GM23338 (cell line): ENCODE results near the gene SMAD1. TPM values are rescaled to one million over a fixed set of nuclear protein-coding genes. Genes with fewer than 3 reads are reported as not detected.

Experiments used
- ATAC-seq: fragments of 200-7000 bp; cut with Tn5 transposase; 3 replicates; pipeline ENCODE4 v1.9.1; 2020
- DNase-seq: peaks from one replicate; pipeline ENCODE4 v3.0.0-alpha.2; 2015; ENCODE audit warnings: low spot score
- H2AFZ ChIP-seq: fragments of 200-600 bp; sonication (generic); 2 replicates; pipeline ENCODE4 v1.8.0; 2016; ENCODE audit warnings: antibody characterized with exemption, mild to moderate bottlenecking, moderate library complexity
- H3F3A ChIP-seq: fragments of 200-600 bp; sonication (generic); replicated peaks from 2 replicates; pipeline ENCODE4 v1.8.0; 2017; ENCODE audit warnings: antibody characterized with exemption, mixed run types, low read depth
- H3K27ac ChIP-seq: fragments of 200-600 bp; sonication (generic); 2 replicates; pipeline ENCODE4 v1.6.1; 2016; ENCODE audit warnings: low read depth
- H3K27me3 ChIP-seq: fragments of 200-600 bp; sonication (generic); 2 replicates; pipeline ENCODE4 v1.8.0; 2016; ENCODE audit warnings: mild to moderate bottlenecking, mixed run types, moderate library complexity; ENCODE audit not compliant: insufficient read depth
- H3K36me3 ChIP-seq: fragments of 200-600 bp; sonication (generic); 2 replicates; pipeline ENCODE4 v1.8.0; 2016; ENCODE audit warnings: mild to moderate bottlenecking; ENCODE audit not compliant: insufficient read depth
- H3K4me1 ChIP-seq: fragments of 200-600 bp; sonication (generic); 2 replicates; pipeline ENCODE4 v1.8.0; 2016; ENCODE audit warnings: mild to moderate bottlenecking, moderate library complexity; ENCODE audit not compliant: insufficient read depth
- H3K4me2 ChIP-seq: fragments of 200-600 bp; sonication (generic); 2 replicates; pipeline ENCODE4 v1.7.1; 2017; ENCODE audit warnings: mixed run types
- H3K4me3 ChIP-seq: fragments of 200-600 bp; sonication (generic); 2 replicates; pipeline ENCODE4 v1.6.1; 2016; ENCODE audit warnings: mixed run types
- H3K79me2 ChIP-seq: fragments of 200-600 bp; sonication (generic); replicated peaks from 2 replicates; pipeline ENCODE4 v1.8.0; 2017; ENCODE audit warnings: mild to moderate bottlenecking; ENCODE audit not compliant: insufficient read depth
- H3K9me2 ChIP-seq: fragments of 200-600 bp; sonication (generic); 2 replicates; pipeline ENCODE4 v1.8.0; 2017; ENCODE audit not compliant: insufficient read depth
- H4K20me1 ChIP-seq: fragments of 200-600 bp; sonication (generic); replicated peaks from 2 replicates; pipeline ENCODE4 v1.8.0; 2017; ENCODE audit warnings: mild to moderate bottlenecking; ENCODE audit not compliant: insufficient read depth
- H3K27ac Mint-ChIP-seq: 2 replicates; pipeline ENCODE4 v1.8.0; 2020; ENCODE audit warnings: inconsistent platforms, mild to moderate bottlenecking, moderate library complexity, mixed read lengths
- H3K27me3 Mint-ChIP-seq: 3 replicates; pipeline ENCODE4 v1.8.0; 2022; ENCODE audit warnings: low read depth, mild to moderate bottlenecking, moderate library complexity, mixed read lengths, inconsistent platforms; ENCODE audit not compliant: insufficient read depth, poor library complexity
- H3K36me3 Mint-ChIP-seq: 3 replicates; pipeline ENCODE4 v1.8.0; 2021; ENCODE audit warnings: low read depth, mild to moderate bottlenecking, inconsistent platforms, moderate library complexity, mixed read lengths
- H3K4me1 Mint-ChIP-seq: 3 replicates; pipeline ENCODE4 v1.8.0; 2020; ENCODE audit warnings: mild to moderate bottlenecking, inconsistent platforms, mixed read lengths
- H3K4me3 Mint-ChIP-seq: 3 replicates; pipeline ENCODE4 v1.8.0; 2021; ENCODE audit warnings: moderate library complexity, mild to moderate bottlenecking, inconsistent platforms, mixed read lengths
- H3K9me3 Mint-ChIP-seq: 3 replicates; pipeline ENCODE4 v1.8.0; 2020; ENCODE audit warnings: moderate library complexity, mild to moderate bottlenecking, inconsistent platforms, mixed read lengths
- CREB1 ChIP-seq: fragments of 250-450 bp; sonication (Bioruptor Pico); IDR thresholded peaks from 2 replicates; pipeline ENCODE4 v1.5.0; 2020; ENCODE audit warnings: low read depth, mild to moderate bottlenecking, moderate library complexity
- EZH2 ChIP-seq: fragments of 200-600 bp; sonication (generic); IDR thresholded peaks from one replicate; pipeline ENCODE4 v1.8.0; 2017; ENCODE audit warnings: antibody characterized with exemption, mild to moderate bottlenecking, low read depth; ENCODE audit not compliant: unreplicated experiment
- EZH2phosphoT487 ChIP-seq: fragments of 200-600 bp; sonication (generic); IDR thresholded peaks from one replicate; pipeline ENCODE4 v1.8.1; 2018; ENCODE audit warnings: antibody characterized with exemption; ENCODE audit not compliant: unreplicated experiment
- JUNB ChIP-seq: IDR thresholded peaks from one replicate; pipeline ENCODE4 v1.6.1; 2016; ENCODE audit warnings: antibody characterized with exemption; ENCODE audit not compliant: unreplicated experiment
- NANOG ChIP-seq: IDR thresholded peaks from 2 replicates; pipeline ENCODE4 v1.6.1; 2016; ENCODE audit warnings: antibody characterized with exemption, borderline replicate concordance
- POLR2AphosphoS5 ChIP-seq: IDR thresholded peaks from 2 replicates; pipeline ENCODE4 v1.6.1; 2016; ENCODE audit warnings: antibody characterized with exemption, low read depth
- STAT1 ChIP-seq: IDR thresholded peaks from one replicate; pipeline ENCODE4 v1.6.1; 2016; ENCODE audit warnings: antibody characterized with exemption; ENCODE audit not compliant: unreplicated experiment
- ZNF114 ChIP-seq: fragments of 250-450 bp; sonication (Bioruptor Pico); IDR thresholded peaks from 2 replicates; pipeline ENCODE4 v1.5.0; 2020; ENCODE audit warnings: mild to moderate bottlenecking, moderate library complexity
- ZNF331 ChIP-seq: fragments of 250-450 bp; sonication (Bioruptor Pico); IDR thresholded peaks from 2 replicates; pipeline ENCODE4 v1.5.0; 2020; ENCODE audit warnings: low read depth, mild to moderate bottlenecking, moderate library complexity
- polyA plus RNA-seq: library from polyadenylated mRNA; unstranded; fragments of >200 nt; fragmentation: Nextera tagmentation; extraction: Ambion mirVana; gene quantifications from 2 replicates; pipeline ENCODE4 v1.2.1, GENCODE V29; 2016
- total RNA-seq: library from RNA; depleted of rRNA; stranded (reverse); fragments of >200 nt; shearing (Covaris generic); gene quantifications from 2 replicates; pipeline ENCODE4 v1.2.3, GENCODE V29; 2014
- TF ChIP-seq, protein P1 (sequence below): IDR thresholded peaks from 2 replicates; pipeline ENCODE4 v1.6.1; 2016; ENCODE audit warnings: antibody characterized with exemption
- TF ChIP-seq, protein P2 (sequence below): fragments of 250-450 bp; sonication (Bioruptor Pico); IDR thresholded peaks from 2 replicates; pipeline ENCODE4 v1.5.0; 2020; ENCODE audit warnings: mild to moderate bottlenecking, moderate library complexity
- TF ChIP-seq, protein P3 (sequence below): IDR thresholded peaks from one replicate; pipeline ENCODE4 v1.6.1; 2018; ENCODE audit warnings: antibody characterized with exemption; ENCODE audit not compliant: unreplicated experiment

Gene SMAD1
- total and polyA plus RNA-seq, 2 experiments from 2014 or later, result 19.8 to 33.6 TPM

DNA sequence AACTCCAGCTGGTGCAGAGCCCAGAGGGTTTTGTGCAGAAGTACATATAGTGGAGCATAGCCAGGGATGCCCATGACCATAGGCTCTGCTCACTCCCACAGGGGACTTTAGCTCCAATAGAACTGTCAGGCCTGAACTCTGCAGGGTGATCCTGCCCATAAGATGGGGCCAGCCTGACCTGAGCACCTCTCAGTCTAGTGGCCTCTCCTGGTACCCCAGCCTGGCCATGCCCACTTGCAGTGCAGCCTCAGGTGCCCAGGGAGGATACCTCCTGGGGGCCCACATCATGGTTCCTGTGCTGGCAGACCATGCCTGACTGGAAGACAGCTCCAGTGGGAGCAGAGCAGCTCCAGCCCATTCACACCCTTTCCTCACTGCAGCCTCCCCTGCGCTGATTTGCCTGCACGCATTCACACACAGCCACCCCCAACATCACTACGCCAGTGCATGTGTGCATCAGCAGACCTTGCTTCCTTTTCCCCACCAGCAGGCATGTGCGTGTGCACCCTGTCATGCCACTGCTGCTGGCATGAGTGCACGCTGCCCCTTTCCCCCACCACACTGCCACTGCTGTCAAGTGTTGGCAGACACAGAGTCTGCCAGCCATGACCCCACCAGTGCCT, 84.5 kb downstream of the SMAD1 start:
- Mint-ChIP-seq H3K4me1 (no peaks in the 10 kb centered on the region), H3K9me3 (peaks cover 23% of the 10 kb centered on the region), H3K27ac (no peak overlapping the region), H3K36me3 (peaks cover 24% of the 10 kb centered on the region; the same call in 2 of the 3 replicates), H3K27me3 (no peaks in the 10 kb centered on the region), H3K4me3 (no peak overlapping the region)
- no peak for ATAC-seq
- Histone ChIP-seq H3F3A (no peaks in the 10 kb centered on the region), H2AFZ (no peak overlapping the region), H3K27me3 (no peaks in the 10 kb centered on the region), H3K9me2 (0 out of 2 replicates have a peak, but pooled peaks cover 7% of the 10 kb centered on the region), H3K4me1 (no peaks in the 10 kb centered on the region), H3K4me3 (no peak overlapping the region), H3K27ac (no peak overlapping the region), H3K79me2 (no peaks in the 10 kb centered on the region), H3K36me3 (no peaks in the 10 kb centered on the region), H3K4me2 (no peak overlapping the region), H4K20me1 (no peaks in the 10 kb centered on the region)
- no peak for DNase-seq
- TF ChIP-seq, protein P1, sequence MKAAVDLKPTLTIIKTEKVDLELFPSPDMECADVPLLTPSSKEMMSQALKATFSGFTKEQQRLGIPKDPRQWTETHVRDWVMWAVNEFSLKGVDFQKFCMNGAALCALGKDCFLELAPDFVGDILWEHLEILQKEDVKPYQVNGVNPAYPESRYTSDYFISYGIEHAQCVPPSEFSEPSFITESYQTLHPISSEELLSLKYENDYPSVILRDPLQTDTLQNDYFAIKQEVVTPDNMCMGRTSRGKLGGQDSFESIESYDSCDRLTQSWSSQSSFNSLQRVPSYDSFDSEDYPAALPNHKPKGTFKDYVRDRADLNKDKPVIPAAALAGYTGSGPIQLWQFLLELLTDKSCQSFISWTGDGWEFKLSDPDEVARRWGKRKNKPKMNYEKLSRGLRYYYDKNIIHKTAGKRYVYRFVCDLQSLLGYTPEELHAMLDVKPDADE, result no peak
- no peak for TF ChIP-seq JUNB
- TF ChIP-seq, protein P2, sequence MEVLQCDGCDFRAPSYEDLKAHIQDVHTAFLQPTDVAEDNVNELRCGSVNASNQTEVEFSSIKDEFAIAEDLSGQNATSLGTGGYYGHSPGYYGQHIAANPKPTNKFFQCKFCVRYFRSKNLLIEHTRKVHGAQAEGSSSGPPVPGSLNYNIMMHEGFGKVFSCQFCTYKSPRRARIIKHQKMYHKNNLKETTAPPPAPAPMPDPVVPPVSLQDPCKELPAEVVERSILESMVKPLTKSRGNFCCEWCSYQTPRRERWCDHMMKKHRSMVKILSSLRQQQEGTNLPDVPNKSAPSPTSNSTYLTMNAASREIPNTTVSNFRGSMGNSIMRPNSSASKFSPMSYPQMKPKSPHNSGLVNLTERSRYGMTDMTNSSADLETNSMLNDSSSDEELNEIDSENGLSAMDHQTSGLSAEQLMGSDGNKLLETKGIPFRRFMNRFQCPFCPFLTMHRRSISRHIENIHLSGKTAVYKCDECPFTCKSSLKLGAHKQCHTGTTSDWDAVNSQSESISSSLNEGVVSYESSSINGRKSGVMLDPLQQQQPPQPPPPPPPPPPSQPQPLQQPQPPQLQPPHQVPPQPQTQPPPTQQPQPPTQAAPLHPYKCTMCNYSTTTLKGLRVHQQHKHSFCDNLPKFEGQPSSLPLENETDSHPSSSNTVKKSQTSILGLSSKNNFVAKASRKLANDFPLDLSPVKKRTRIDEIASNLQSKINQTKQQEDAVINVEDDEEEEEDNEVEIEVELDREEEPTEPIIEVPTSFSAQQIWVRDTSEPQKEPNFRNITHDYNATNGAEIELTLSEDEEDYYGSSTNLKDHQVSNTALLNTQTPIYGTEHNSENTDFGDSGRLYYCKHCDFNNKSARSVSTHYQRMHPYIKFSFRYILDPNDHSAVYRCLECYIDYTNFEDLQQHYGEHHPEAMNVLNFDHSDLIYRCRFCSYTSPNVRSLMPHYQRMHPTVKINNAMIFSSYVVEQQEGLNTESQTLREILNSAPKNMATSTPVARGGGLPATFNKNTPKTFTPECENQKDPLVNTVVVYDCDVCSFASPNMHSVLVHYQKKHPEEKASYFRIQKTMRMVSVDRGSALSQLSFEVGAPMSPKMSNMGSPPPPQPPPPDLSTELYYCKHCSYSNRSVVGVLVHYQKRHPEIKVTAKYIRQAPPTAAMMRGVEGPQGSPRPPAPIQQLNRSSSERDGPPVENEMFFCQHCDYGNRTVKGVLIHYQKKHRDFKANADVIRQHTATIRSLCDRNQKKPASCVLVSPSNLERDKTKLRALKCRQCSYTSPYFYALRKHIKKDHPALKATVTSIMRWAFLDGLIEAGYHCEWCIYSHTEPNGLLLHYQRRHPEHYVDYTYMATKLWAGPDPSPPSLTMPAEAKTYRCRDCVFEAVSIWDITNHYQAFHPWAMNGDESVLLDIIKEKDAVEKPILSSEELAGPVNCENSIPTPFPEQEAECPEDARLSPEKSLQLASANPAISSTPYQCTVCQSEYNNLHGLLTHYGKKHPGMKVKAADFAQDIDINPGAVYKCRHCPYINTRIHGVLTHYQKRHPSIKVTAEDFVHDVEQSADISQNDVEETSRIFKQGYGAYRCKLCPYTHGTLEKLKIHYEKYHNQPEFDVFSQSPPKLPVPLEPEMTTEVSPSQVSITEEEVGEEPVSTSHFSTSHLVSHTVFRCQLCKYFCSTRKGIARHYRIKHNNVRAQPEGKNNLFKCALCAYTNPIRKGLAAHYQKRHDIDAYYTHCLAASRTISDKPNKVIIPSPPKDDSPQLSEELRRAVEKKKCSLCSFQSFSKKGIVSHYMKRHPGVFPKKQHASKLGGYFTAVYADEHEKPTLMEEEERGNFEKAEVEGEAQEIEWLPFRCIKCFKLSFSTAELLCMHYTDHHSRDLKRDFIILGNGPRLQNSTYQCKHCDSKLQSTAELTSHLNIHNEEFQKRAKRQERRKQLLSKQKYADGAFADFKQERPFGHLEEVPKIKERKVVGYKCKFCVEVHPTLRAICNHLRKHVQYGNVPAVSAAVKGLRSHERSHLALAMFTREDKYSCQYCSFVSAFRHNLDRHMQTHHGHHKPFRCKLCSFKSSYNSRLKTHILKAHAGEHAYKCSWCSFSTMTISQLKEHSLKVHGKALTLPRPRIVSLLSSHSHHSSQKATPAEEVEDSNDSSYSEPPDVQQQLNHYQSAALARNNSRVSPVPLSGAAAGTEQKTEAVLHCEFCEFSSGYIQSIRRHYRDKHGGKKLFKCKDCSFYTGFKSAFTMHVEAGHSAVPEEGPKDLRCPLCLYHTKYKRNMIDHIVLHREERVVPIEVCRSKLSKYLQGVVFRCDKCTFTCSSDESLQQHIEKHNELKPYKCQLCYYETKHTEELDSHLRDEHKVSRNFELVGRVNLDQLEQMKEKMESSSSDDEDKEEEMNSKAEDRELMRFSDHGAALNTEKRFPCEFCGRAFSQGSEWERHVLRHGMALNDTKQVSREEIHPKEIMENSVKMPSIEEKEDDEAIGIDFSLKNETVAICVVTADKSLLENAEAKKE (CRISPR knock-in tag), result no peak
- no peak for TF ChIP-seq NANOG
- TF ChIP-seq CREB1 (CRISPR knock-in tag), result no peak
- TF ChIP-seq ZNF114, result no peak
- TF ChIP-seq POLR2AphosphoS5, result no peak
- no peak for TF ChIP-seq ZNF331
- TF ChIP-seq, protein P3, sequence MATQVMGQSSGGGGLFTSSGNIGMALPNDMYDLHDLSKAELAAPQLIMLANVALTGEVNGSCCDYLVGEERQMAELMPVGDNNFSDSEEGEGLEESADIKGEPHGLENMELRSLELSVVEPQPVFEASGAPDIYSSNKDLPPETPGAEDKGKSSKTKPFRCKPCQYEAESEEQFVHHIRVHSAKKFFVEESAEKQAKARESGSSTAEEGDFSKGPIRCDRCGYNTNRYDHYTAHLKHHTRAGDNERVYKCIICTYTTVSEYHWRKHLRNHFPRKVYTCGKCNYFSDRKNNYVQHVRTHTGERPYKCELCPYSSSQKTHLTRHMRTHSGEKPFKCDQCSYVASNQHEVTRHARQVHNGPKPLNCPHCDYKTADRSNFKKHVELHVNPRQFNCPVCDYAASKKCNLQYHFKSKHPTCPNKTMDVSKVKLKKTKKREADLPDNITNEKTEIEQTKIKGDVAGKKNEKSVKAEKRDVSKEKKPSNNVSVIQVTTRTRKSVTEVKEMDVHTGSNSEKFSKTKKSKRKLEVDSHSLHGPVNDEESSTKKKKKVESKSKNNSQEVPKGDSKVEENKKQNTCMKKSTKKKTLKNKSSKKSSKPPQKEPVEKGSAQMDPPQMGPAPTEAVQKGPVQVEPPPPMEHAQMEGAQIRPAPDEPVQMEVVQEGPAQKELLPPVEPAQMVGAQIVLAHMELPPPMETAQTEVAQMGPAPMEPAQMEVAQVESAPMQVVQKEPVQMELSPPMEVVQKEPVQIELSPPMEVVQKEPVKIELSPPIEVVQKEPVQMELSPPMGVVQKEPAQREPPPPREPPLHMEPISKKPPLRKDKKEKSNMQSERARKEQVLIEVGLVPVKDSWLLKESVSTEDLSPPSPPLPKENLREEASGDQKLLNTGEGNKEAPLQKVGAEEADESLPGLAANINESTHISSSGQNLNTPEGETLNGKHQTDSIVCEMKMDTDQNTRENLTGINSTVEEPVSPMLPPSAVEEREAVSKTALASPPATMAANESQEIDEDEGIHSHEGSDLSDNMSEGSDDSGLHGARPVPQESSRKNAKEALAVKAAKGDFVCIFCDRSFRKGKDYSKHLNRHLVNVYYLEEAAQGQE, result no peak
- no peak for TF ChIP-seq EZH2phosphoT487
- no peak for TF ChIP-seq STAT1
- TF ChIP-seq EZH2, result no peak
